OCI-LY1 (cell line): Measurements from ENCODE around the gene CHRM2.

Experiments used
- CTCF ChIP-seq: fragments of 200-600 bp; sonication (generic), shearing (Covaris generic); IDR thresholded peaks from 2 replicates; pipeline ENCODE4 v1.5.1; 2017; ENCODE audit warnings: mild to moderate bottlenecking, antibody characterized with exemption, low read length, moderate library complexity, mixed read lengths
- EZH2 ChIP-seq: fragments of 200-600 bp; sonication (generic), shearing (Covaris generic); IDR thresholded peaks from 2 replicates; pipeline ENCODE4 v1.8.0; 2017; ENCODE audit warnings: borderline replicate concordance, mixed run types, mild to moderate bottlenecking, antibody characterized with exemption, low read length, moderate library complexity, mixed read lengths

GRCh38 chr7:137006293-137006692 is 137.8 kb downstream of the CHRM2 start:
- TF ChIP-seq CTCF = no peak
- no peak for TF ChIP-seq EZH2
